SKM-1 (cell line): Measurements from ENCODE around the gene NNT.
"Not testable (repeated sequence)": the region's sequence is repeated elsewhere in the genome, so short reads cannot be mapped to it uniquely, and the experiment has no call there.

Experiments used
- DNase-seq: peaks from one replicate; lab custom pipeline; 2025; ENCODE audit not compliant: unreplicated experiment; lab: John Stamatoyannopoulos, UW

Gene NNT

GRCh38 chr5:43702293-43702692, 99.3 kb downstream of the NNT start:
- no peak for DNase-seq

GRCh38 chr5:43702815-43703214, 99.8 kb downstream of the NNT start:
- DNase-seq = no peak

- no peak for DNase-seq
Observed at GRCh38 chr5:43704243-43704642, 101.3 kb downstream of the NNT start.

DNA sequence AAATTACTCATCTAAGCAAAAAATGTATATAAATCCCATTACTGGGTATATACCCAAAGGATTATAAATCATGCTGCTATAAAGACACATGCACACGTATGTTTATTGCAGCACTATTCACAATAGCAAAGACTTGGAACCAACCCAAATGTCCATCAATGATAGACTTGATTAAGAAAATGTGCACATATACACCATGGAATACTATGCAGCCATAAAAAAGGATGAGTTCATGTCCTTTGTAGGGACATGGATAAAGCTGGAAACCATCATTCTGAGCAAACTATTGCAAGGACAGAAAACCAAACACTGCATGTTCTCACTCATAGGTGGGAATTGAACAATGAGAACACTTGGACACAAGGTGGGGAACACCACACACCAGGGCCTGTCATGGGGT, 103.6 kb downstream of the NNT start:
- not testable (repeated sequence) for DNase-seq

DNA sequence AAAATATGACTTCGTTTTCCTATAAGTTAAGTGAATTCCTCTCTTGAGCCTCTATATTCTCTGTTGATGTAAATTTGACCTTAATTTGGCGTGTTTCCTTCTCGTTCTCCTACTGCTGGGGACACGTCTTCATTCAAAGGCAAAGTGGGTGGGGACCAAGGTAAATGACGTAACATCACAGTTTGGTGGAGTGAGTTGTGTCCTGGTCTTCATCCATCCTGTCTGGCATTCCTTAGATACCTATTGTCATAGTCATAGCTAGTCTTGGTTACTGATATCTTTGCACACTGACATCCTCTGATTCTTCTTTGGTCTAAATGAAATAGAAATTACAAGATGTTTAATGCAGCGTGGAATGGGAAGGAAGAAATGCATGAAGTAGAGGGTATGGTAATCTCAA, 108.5 kb downstream of the NNT start:
- no peak for DNase-seq

DNA sequence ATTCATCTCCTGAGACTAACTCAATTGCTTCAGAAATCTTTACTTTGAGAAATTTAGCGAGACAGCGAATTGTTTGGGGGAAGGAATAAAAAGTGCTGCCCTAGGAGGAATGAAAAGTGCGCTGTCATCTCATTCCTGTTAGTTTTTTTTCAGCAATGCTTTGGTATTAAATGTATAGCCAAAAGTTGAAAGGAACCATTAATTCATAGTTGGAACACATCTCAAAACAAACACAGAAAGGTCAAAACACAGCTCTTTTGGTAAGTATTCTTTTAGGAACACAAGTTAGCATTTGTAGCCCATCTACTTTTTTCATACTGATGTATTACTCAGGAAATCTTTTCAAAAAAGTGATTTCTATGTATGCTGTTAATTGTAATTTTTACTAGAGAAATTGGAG, 109.1 kb downstream of the NNT start:
- no peak for DNase-seq

- not testable (repeated sequence) for DNase-seq
Observed at GRCh38 chr5:43719783-43720182, 116.8 kb downstream of the NNT start.

DNA sequence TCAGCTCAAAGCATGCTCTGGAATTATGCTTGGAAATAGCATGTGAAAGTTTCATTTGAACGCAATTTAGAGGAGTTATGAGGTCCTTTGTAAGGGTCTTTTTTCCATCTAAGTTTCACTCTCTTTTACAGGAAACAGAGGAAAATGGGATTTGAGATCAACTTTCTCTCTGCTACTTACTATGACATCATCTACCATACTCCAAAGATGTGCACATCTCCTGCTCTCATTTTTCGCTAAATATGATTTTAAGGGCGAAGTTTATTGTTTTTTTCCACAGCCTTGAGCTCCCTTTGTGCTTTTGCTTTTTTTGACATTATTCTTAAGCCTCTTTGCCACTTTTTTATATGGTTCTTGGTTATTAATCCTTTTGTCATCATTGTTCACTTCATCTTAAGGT, 125.6 kb downstream of the NNT start:
- DNase-seq = no peak

DNA sequence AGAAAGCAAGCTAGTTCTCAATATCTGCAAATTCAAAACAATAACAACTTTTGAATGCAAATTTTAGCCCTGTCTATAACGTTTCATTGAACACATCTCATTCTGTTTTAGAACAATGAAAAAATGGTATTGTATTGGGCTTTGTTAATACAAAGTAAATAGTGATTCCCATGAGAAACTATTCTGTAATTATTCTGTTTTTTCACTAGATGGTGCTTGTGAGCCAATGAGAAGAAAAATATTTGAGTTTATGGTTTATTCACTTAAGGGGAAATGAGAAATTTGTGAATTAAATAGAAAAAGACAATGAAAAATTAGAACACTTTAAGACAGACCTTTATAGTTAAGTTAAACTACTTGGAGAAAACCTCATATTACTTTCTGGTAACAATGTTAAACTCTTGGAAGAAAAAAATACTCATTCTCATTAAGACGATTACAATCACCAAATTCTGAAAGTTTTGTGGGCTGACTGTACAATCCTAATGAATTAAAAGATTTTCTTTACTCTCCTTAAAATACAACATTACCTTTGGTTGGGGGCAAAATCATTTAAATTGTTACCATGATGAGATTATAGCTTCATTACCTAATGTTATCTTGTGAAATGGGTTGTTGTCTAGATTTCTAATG, 127.0 kb downstream of the NNT start:
- DNase-seq = peak; percentile 35

GRCh38 chr5:43730832-43731342, 127.9 kb downstream of the NNT start:
- peak; percentile 38 for DNase-seq

GRCh38 chr5:43731573-43731972, 128.6 kb downstream of the NNT start:
- DNase-seq = no peak

- DNase-seq = not testable (repeated sequence)
Observed at GRCh38 chr5:43745923-43746548, 143.1 kb downstream of the NNT start.

DNA sequence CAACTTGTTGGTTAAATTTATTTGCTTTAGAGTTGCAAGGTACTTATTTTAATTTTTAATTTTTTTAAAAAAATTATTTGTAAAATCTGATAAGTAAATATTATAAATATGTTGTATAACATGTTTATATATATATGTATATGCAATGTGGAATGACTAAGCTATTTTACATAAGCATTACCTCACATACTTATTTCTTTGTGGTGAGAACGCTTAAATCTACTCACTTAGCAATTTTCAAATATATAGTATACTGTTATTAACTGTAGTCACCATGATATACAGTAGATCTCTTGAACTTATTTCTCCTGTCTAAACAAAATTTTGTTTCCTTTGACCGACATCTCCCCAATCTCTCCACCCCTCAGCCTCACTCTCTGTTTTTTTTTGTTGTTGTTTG, 147.8 kb downstream of the NNT start:
- no peak for DNase-seq

GRCh38 chr5:43753069-43753468, 150.1 kb downstream of the NNT start:
- no peak for DNase-seq
